ENCODE data around the gene CDKAL1.
"Not testable (repeated sequence)": the region's sequence is repeated elsewhere in the genome, so short reads cannot be mapped to it uniquely, and the experiment has no call there.

The CDKAL1 gene

DNA sequence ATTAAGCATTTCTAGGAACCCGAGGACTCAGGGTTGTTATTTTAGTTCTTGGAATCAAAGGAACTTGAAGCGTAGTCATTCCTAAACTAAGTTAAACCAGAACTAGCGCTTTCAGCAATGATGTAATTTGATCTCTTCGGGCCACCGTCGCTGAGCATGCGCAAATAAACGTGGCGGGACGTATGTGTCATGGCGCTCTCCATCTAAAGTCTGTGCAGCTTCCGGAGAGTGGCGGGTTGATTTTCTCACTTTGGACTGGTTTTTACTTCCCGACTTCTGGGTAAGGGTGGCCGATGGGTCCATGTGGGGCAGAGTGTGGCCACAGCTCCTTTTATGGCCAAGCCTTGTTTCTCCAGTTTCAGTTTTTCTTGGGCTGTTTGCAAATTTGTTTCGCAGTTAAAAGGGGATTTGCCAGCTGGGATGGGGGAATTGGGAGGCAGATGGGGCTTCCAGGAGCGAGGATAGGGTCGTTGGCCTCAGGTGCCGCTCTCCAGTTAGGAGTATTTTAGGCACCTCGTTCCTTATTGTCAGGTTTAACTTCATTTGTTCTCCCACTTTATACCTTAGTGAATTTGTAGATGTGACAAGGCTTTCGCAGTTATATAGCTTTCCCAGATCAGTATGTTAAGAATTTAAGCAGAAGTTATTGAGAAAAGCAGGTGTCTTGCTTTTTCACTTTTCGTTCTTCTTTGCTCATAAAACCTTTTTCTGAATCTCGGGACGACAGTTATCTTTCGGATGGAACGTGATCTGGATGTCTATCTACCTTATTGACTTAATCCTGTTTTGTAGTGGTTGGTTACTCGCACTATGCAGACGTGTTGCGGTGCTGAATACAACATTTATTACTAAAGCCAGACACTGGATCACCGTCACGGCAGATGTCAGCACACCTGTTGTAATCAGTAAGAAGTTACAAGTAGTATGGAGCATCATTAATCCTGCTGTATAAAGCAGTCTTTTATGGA is at the start of gene CDKAL1:
Gene CDKAL1 (plus strand): TSS at position 163 of the 968 bp plus-strand sequence. CDS start 11,894 bp downstream, outside the sequence.
- Histone ChIP-seq H3K36me3 (ENCODE audit: control insufficient read depth, insufficient read depth, low read length, severe bottlenecking) (no peaks in the 10 kb centered on the region), H3K4me3 (ENCODE audit: low read length) (peak within 1 kb of the TSS; percentile 88), H3K4me1 (ENCODE audit: control insufficient read depth, insufficient read depth, low read length) (peaks cover 11% of the 10 kb centered on the region), H3K9me3 (ENCODE audit: control insufficient read depth, low read length) (no peaks in the 10 kb centered on the region), H3K27me3 (replicated peaks; ENCODE audit: control insufficient read depth, insufficient read depth, low read length) (no peaks in the 10 kb centered on the region), H3K9ac (ENCODE audit: low read length) (peak within 1 kb of the TSS; percentile 87)
- DNase-seq (ENCODE audit: low read depth) = peak; percentile 95

DNA sequence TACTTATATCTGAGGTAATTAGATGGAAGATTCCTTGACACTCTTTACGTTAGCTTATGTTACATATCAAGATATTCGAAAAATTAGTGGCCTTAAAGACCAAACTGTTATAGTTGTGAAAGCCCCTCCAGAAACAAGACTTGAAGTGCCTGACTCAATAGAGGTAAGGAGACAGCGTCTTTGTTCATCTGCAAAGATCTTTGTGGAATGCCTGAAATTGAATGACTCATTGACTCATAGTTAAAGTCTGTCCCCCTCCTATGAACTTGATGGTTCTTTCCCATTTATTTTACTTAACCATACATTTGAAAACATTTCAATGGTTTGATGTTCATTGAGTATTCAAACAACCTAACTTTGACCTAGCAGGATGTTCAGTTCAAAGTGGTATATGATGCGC is 47.6 kb upstream of the CDKAL1 start:
- Histone ChIP-seq H3K9me3 (ENCODE audit: control insufficient read depth, low read length) (no peaks in the 10 kb centered on the region), H3K36me3 (ENCODE audit: control insufficient read depth, insufficient read depth, low read length, severe bottlenecking) (peaks cover 70% of the 10 kb centered on the region), H3K4me1 (ENCODE audit: control insufficient read depth, insufficient read depth, low read length) (peaks cover 22% of the 10 kb centered on the region), H3K27me3 (replicated peaks; ENCODE audit: control insufficient read depth, insufficient read depth, low read length) (no peaks in the 10 kb centered on the region), H3K9ac (ENCODE audit: low read length) (no peak overlapping the region), H3K4me3 (ENCODE audit: low read length) (no peak overlapping the region)
- DNase-seq (ENCODE audit: low read depth) = no peak

DNA sequence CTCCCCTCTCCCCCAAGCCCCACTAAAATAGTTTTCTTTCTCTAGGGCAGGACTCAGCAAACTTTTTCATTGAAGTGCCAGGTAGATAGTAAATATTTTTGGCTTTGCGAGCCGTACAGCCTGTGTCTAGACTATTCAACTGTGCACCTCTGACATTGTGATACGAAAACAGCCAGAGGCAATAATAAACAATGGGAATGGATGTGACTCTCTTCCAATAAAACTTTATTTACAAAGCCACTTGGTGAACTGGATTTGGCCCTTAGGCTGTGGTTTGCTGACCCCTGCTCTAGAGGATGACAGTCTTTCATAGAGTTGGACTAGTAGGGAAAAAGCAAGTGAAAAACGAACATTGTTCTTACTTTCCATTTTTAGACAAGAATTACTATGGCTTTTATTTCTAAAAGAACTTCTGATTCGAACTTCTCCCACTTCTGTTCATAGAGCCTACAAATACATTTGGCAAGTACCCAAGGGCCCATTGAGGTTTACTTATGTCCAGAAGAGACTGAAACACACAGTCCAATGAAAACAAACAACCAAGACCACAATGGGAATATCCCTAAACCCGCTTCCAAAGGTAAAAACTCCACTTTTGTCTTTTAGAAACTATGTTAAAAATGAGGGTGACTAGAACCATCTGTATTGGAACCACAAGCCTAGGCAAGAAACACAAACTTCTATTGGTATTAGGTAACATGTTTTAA is 46.4 kb upstream of the CDKAL1 start:
- H3K9ac ChIP-seq (ENCODE audit: low read length) = no peak overlapping the region
- peaks cover 61% of the 10 kb centered on the region for H3K36me3 ChIP-seq (ENCODE audit: control insufficient read depth, insufficient read depth, low read length, severe bottlenecking)
- H3K4me1 ChIP-seq (ENCODE audit: control insufficient read depth, insufficient read depth, low read length) = peaks cover 22% of the 10 kb centered on the region
- no peaks in the 10 kb centered on the region for H3K9me3 ChIP-seq (ENCODE audit: control insufficient read depth, low read length)
- H3K27me3 ChIP-seq (replicated peaks; ENCODE audit: control insufficient read depth, insufficient read depth, low read length) = no peaks in the 10 kb centered on the region
- no peak overlapping the region for H3K4me3 ChIP-seq (ENCODE audit: low read length)
- DNase-seq (ENCODE audit: low read depth) = no peak

DNA sequence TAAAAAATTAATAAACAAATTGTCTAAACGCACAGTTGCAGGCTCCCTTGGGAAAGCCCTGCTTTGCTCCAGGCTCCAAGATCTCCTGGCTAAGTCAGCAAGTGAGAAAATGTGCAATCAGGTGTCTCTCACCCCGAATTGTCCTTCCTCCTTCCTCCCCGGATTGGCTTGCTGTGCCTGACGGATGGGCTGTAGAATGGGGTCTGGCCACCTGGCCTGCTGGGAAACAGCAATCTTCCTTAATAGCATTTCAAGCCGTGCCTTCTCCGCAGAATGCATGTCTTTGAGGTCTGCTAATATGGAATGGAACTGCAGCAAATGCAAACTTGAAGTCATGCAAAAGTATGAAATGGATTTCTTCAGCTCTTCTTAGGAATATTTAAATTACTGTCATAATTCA is 43.7 kb upstream of the CDKAL1 start:
- no peak overlapping the region for H3K9ac ChIP-seq (ENCODE audit: low read length)
- no peak for DNase-seq (ENCODE audit: low read depth)
- H3K4me3 ChIP-seq (ENCODE audit: low read length) = no peak overlapping the region
- no peaks in the 10 kb centered on the region for H3K9me3 ChIP-seq (ENCODE audit: control insufficient read depth, low read length)
- peaks cover 54% of the 10 kb centered on the region for H3K36me3 ChIP-seq (ENCODE audit: control insufficient read depth, insufficient read depth, low read length, severe bottlenecking)
- no peaks in the 10 kb centered on the region for H3K4me1 ChIP-seq (ENCODE audit: control insufficient read depth, insufficient read depth, low read length)
- no peaks in the 10 kb centered on the region for H3K27me3 ChIP-seq (replicated peaks; ENCODE audit: control insufficient read depth, insufficient read depth, low read length)

DNA sequence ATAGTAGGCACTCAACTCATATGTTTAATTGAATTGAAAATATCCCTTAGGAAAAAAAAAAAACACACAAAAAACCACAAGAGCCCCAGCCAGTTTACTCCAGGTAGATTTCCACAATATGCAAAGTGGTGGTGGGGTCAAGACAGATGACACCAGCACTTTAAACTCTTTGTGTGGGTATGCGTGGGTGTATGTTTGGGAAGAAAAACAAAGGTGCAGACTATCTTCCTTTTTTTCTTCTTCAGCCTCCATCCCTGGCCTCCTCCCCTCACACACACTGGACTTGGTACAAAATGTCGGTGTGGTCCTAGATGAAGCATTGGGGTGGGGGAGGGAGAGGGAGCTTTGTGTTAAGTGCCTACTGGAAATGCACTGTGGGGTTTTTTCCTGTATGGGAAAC is 42.2 kb upstream of the CDKAL1 start:
- Histone ChIP-seq H3K27me3 (replicated peaks; ENCODE audit: control insufficient read depth, insufficient read depth, low read length) (no peaks in the 10 kb centered on the region), H3K9ac (ENCODE audit: low read length) (no peak overlapping the region), H3K4me1 (ENCODE audit: control insufficient read depth, insufficient read depth, low read length) (no peaks in the 10 kb centered on the region), H3K36me3 (ENCODE audit: control insufficient read depth, insufficient read depth, low read length, severe bottlenecking) (peaks cover 41% of the 10 kb centered on the region), H3K4me3 (ENCODE audit: low read length) (no peak overlapping the region), H3K9me3 (ENCODE audit: control insufficient read depth, low read length) (no peaks in the 10 kb centered on the region)
- DNase-seq (ENCODE audit: low read depth) = no peak

DNA sequence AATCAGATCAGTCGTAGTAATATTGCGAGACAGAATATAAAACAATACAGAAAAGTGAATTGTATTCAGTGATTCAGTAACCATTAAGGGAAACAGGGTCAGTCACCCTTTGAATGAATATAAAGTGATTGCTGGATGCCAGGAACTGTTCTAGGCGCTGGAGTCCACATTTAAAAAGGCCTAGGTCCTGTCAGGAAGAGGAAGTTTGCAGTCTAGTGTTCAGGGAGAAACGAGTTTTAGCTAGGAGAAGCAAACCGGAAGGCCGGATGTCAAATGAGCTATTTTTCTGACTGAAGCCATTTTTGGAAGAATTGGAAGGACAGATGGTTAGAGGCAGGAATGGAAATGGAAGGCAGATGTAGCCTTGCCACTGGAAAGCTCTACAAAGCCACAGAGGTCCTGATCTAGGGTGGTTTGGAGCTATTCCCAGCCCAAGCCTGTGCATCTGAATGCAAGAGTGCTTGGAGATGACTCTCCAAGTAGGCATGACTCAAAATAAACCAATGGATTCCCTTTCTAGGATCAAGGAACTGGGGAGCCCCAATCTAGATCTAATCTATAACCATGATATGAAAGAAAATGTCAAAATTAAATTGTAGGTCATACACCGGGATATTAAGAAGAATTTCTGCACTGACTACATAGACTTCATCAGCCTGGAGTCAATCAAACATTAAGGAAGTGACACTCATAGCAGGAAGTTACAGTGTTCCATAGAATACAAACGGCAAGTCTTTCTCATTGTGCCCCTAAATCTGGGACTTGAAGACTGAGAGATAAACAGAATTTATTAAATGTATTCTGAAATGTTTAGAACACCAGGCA is 36.8 kb upstream of the CDKAL1 start:
- Histone ChIP-seq H3K9me3 (ENCODE audit: control insufficient read depth, low read length) (no peaks in the 10 kb centered on the region), H3K27me3 (replicated peaks; ENCODE audit: control insufficient read depth, insufficient read depth, low read length) (no peaks in the 10 kb centered on the region), H3K9ac (ENCODE audit: low read length) (no peak overlapping the region), H3K4me1 (ENCODE audit: control insufficient read depth, insufficient read depth, low read length) (no peaks in the 10 kb centered on the region), H3K4me3 (ENCODE audit: low read length) (no peak overlapping the region), H3K36me3 (ENCODE audit: control insufficient read depth, insufficient read depth, low read length, severe bottlenecking) (no peaks in the 10 kb centered on the region)
- peak; percentile 44 for DNase-seq (ENCODE audit: low read depth)

DNA sequence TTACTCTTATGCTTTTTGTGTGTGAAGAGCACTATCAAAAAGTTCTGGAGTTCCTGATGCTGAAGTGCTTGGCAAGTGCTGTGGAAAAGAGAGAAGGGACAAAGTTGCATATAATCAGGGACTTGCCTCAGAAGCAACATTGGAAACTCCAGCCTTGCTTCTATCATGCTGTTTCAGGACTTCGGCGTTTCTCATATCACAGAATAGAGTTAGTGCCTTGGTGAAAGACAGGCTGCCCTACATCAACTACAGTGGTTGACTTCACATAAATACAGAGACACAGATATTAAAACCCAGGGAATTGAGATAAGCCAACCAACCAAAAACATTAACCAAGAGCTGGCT is 36.2 kb upstream of the CDKAL1 start:
- no peaks in the 10 kb centered on the region for H3K36me3 ChIP-seq (ENCODE audit: control insufficient read depth, insufficient read depth, low read length, severe bottlenecking)
- no peaks in the 10 kb centered on the region for H3K9me3 ChIP-seq (ENCODE audit: control insufficient read depth, low read length)
- no peak overlapping the region for H3K4me3 ChIP-seq (ENCODE audit: low read length)
- H3K9ac ChIP-seq (ENCODE audit: low read length) = no peak overlapping the region
- no peaks in the 10 kb centered on the region for H3K4me1 ChIP-seq (ENCODE audit: control insufficient read depth, insufficient read depth, low read length)
- no peaks in the 10 kb centered on the region for H3K27me3 ChIP-seq (replicated peaks; ENCODE audit: control insufficient read depth, insufficient read depth, low read length)
- DNase-seq (ENCODE audit: low read depth) = no peak

DNA sequence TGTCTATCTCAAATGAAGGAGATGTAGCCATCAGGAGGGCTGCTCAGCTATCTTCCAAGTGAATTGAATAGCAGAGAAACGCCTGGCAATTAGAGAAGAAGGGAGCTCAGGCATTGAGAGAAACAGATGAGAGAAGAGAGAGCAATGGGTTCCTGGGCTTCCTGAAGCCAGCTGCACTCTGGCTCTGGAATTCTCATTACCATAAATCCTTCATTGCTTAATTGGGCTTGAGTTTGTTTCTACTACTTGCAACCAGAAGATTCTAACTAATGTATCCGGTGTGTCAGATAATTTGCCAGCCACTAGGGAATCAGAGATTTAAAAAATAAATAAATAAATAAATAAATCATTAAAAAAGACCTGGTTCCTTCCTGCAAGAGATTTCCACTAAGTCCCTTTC is 25.0 kb upstream of the CDKAL1 start:
- Histone ChIP-seq H3K36me3 (ENCODE audit: control insufficient read depth, insufficient read depth, low read length, severe bottlenecking) (no peaks in the 10 kb centered on the region), H3K4me1 (ENCODE audit: control insufficient read depth, insufficient read depth, low read length) (no peaks in the 10 kb centered on the region), H3K9ac (ENCODE audit: low read length) (no peak overlapping the region), H3K27me3 (replicated peaks; ENCODE audit: control insufficient read depth, insufficient read depth, low read length) (no peaks in the 10 kb centered on the region), H3K9me3 (ENCODE audit: control insufficient read depth, low read length) (no peaks in the 10 kb centered on the region), H3K4me3 (ENCODE audit: low read length) (no peak overlapping the region)
- no peak for DNase-seq (ENCODE audit: low read depth)

DNA sequence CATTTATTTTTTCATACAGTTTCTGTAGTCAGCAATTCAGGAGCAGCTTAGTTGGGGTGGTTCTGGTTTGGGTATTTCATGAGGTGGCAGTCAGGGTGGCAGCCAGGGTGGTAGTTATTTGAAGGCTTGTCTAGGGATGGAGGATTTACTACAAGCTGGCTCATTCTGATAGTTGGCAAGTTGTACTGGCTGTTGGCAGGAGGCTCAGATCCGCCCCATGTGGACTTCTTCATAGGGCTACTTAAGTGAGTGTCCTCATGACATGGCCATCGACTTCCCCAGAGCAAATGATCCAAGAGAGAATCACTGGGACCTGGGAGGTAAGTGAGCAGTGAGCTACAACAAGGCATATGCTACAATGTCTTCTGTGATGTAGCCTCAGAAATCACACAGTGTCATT is 22.4 kb upstream of the CDKAL1 start:
- DNase-seq (ENCODE audit: low read depth) = no peak
- H3K27me3 ChIP-seq (replicated peaks; ENCODE audit: control insufficient read depth, insufficient read depth, low read length) = no peaks in the 10 kb centered on the region
- H3K9ac ChIP-seq (ENCODE audit: low read length) = no peak overlapping the region
- H3K9me3 ChIP-seq (ENCODE audit: control insufficient read depth, low read length) = no peaks in the 10 kb centered on the region
- H3K4me1 ChIP-seq (ENCODE audit: control insufficient read depth, insufficient read depth, low read length) = no peaks in the 10 kb centered on the region
- no peak overlapping the region for H3K4me3 ChIP-seq (ENCODE audit: low read length)
- no peaks in the 10 kb centered on the region for H3K36me3 ChIP-seq (ENCODE audit: control insufficient read depth, insufficient read depth, low read length, severe bottlenecking)

DNA sequence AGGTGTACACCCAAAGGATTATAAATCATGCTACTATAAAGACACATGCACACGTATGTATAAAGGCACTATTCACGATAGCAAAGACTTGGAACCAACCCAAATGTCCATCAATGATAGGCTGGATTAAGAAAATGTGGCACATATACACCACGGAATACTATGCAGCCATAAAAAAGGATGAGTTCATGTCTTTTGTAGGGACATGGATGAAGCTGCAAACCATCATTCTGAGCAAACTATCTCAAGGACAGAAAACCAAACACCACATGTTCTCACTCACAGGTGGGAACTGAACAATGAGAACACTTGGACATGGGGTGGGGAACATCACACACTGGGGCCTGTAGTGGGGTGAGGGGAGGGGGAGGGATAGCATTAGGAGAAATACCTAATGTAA is 9.0 kb upstream of the CDKAL1 start:
- not testable (repeated sequence) for H3K36me3 ChIP-seq (ENCODE audit: control insufficient read depth, insufficient read depth, low read length, severe bottlenecking); H3K9ac ChIP-seq (ENCODE audit: low read length); H3K4me1 ChIP-seq (ENCODE audit: control insufficient read depth, insufficient read depth, low read length); H3K27me3 ChIP-seq (replicated peaks; ENCODE audit: control insufficient read depth, insufficient read depth, low read length); H3K4me3 ChIP-seq (ENCODE audit: low read length); H3K9me3 ChIP-seq (ENCODE audit: control insufficient read depth, low read length); DNase-seq (ENCODE audit: low read depth)

DNA sequence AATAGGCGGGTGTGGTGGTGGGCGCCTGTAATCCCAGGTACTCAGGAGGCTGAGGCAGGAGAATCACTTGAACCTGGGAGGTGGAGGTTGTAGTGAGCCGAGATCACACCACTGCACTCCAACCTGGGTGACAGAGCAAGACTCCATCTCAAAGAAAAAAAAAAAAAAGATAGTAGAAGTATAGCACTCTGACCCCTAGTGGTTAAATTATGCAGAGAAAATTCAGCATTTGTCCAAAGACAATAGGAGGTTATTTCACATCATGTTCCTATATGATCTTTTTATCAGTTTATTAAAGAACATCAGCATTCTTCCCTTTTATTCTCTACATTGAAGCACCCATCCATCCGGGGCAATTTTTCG is 5.2 kb upstream of the CDKAL1 start:
- not testable (repeated sequence) for H3K9ac ChIP-seq (ENCODE audit: low read length); H3K4me3 ChIP-seq (ENCODE audit: low read length); H3K9me3 ChIP-seq (ENCODE audit: control insufficient read depth, low read length); H3K36me3 ChIP-seq (ENCODE audit: control insufficient read depth, insufficient read depth, low read length, severe bottlenecking); H3K4me1 ChIP-seq (ENCODE audit: control insufficient read depth, insufficient read depth, low read length); H3K27me3 ChIP-seq (replicated peaks; ENCODE audit: control insufficient read depth, insufficient read depth, low read length)
- DNase-seq (ENCODE audit: low read depth) = peak; percentile 79

Data from adipocyte (in vitro differentiated cells).